VCaP (cell line): Measurements from ENCODE around the gene CACNB4.

Experiments used
- H3K27ac ChIP-seq: fragments of 450-650 bp; 2 replicates; pipeline ENCODE4 v1.5.1; 2017
- CTCF ChIP-seq: fragments of 450-650 bp; conservative IDR thresholded peaks from 2 replicates; pipeline ENCODE4 v1.5.1; 2017; ENCODE audit warnings: mild to moderate bottlenecking, moderate library complexity

CACNB4 gene

DNA sequence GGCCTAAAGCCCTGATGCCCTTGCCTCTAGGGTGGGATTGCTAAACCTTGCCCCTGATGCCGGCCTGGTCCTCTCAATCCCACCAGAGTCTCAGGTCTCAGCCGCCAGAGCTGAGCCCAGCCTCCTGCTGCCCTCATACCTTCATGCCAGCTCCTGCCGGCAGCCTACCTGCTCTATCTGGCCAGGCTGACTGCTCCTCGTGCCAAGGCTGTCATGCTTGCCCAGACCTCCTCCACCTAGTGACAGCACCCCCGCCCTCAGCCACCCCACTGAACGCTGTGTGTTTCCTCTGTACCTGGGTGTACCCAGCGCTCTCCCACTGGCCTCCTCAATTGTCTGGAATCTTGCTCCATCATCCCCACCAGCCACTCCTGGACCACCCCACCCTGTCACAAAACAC, 120.1 kb downstream of the CACNB4 start:
- no peak overlapping the region for H3K27ac ChIP-seq
- TF ChIP-seq CTCF: no peak

DNA sequence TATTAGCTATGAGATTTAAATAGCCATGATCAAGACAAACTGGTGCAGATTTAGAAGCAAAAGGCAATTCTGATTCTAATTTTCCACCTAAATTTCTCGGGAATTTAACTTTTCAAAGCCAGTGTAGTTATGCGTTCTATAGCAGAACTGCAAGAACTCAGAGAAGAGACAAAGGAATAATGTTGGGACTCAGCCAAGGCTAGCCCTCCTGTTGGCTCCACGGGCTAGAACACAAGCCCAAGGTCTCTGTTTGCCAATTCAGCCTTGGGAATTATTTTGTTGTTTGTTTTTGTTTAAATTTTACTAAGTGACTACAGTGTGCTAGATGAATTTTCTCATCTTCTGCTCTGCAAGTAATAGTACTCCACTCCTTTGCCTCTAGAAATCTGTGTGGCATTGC, 121.2 kb downstream of the CACNB4 start:
- no peak for TF ChIP-seq CTCF
- H3K27ac ChIP-seq: no peak overlapping the region

DNA sequence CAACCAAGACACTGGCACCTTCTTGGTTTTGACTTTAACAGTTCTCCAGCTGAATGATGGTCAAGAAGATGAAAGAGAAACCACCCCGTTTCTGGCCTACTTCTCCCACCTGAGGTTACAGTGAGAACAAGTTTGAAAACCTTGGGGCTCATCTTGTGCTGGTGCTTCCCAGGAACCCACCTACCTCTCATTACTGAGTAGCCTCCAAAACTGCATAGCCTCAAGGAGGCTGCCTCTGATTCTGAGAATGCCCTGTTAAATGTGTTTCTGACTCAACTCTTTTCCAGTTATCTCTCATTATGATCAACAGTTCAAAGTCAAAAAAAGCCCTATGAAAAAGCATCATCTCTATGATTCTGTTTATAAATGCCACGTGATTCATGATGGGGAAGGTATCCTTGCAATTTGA, 121.9 kb downstream of the CACNB4 start:
- no peak overlapping the region for H3K27ac ChIP-seq
- no peak for TF ChIP-seq CTCF

- no peak for TF ChIP-seq CTCF
- H3K27ac ChIP-seq: no peak overlapping the region
These were observed 123.1 kb downstream of the CACNB4 start for GRCh38 chr2:151975460-151976414.

DNA sequence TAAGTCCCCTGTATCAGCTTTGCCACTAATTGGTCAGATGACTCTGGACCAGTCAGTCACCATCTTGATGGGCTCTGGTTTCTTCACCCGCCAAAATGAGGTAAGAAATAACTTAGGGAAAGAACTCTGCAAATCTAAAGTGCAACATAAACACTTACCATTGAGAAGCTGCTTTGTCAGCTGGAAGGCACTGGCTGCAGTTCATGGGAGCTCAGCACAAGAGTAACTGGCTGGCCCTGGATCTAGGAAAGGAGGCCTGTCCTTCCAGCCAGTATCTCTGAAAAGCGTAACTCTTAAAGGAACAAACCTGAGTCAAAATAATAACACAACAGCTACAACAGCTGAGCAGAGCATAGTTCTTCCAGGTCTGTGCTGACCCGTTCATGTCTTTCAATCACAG, 123.9 kb downstream of the CACNB4 start:
- no peak overlapping the region for H3K27ac ChIP-seq
- TF ChIP-seq CTCF: no peak

GRCh38 chr2:151973901-151974199, 125.0 kb downstream of the CACNB4 start:
- TF ChIP-seq CTCF: no peak
- no peak overlapping the region; the same call in 1 of the 2 replicates for H3K27ac ChIP-seq

- no peak for TF ChIP-seq CTCF
- no peak overlapping the region; the same call in 1 of the 2 replicates for H3K27ac ChIP-seq
These were observed 125.6 kb downstream of the CACNB4 start for GRCh38 chr2:151973013-151973900.
